GM18505 (cell line): ENCODE measurements around the gene EDC3.
A peak's percentile ranks its signal among the peaks of the same experiment; 100 is the strongest.
"Not testable (repeated sequence)": the region's sequence is repeated elsewhere in the genome, so short reads cannot be mapped to it uniquely, and the experiment has no call there.

Experiments
- ATAC-seq: cut with Tn5 transposase; IDR thresholded peaks from one replicate; pipeline ENCODE4 v1.9.1; 2021; ENCODE audit not compliant: unreplicated experiment
- POLR2A ChIP-seq: IDR thresholded peaks from 4 replicates; pipeline ENCODE4 v1.6.1; 2011; ENCODE audit warnings: borderline replicate concordance; ENCODE audit not compliant: insufficient read depth, insufficient read length; ENCODE audit errors: extremely low read depth

Gene EDC3

DNA sequence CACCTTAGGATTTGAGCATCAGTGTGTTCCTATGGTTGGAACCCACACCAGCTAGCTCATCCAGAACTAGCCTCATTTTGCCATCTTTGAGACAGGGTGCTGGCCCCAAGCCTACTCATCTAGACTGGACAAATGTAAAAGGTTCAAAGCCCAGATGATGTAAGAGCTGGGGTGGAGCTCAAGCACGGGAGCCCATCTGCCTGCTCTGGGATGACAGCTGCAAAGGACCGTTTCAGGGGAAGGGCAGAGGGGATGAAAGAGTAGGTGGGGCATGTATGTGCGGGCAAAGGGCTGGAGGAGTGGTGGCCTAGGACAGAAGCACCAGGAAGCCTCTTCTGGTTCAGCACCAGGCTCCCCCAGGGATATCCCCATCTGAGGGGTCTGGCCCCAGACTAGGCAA is 64.4 kb downstream of the EDC3 start:
- no peak for ATAC-seq
- TF ChIP-seq POLR2A = no peak

DNA sequence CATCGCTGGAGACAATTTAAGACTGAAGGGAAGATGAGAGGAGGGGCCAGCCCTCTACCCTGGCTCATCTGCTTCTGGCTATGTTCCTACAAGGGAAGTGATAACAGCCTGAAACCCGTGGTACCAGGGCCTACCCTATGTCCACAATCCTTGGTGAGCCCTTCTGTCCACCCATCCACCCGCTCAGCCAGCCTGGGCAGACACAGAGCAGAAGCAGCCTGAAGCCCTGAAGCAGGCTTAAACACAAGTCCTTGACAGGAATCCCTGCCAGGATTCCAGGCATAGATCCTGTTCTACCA is 64.8 kb downstream of the EDC3 start:
- ATAC-seq = no peak
- TF ChIP-seq POLR2A = no peak

DNA sequence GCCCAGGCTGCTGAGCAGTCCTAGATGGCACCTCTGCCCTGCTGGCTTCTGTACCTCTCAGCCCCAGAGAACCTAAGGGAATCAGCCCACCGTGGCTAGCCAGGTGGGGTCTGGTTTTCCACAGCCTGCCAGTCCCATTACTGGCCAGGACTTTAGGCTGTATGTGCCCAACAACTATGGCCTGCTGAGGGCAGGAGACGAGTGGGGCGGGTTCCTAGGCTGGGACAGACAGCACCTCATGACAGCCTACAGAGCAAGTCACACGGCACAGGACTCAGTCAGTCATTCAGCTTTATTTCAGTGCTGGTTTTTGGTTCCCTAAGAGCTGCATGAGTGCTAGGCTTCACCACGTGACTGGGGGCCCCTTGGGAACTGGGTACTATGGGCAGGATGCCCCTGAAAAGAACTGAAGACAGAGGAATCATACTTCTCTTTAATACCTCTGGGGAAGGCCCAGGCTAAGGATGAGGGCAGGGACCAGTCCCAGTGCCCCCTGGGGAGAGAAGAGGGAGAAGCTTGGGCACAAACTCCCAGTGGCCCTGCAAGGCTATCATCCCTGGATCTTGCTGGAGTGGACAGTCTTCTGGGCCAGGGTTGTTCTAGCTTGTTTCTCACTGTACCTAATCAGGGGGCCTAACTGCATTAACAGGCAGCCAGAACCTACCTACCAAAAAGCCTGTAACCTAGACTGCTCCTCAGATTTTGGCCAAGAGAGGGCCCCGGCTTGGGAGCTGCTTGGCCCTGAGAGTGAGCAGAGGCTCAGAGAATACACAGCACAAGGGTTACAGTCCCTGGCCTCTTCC is 65.3 kb downstream of the EDC3 start:
- ATAC-seq = no peak
- no peak for TF ChIP-seq POLR2A

DNA sequence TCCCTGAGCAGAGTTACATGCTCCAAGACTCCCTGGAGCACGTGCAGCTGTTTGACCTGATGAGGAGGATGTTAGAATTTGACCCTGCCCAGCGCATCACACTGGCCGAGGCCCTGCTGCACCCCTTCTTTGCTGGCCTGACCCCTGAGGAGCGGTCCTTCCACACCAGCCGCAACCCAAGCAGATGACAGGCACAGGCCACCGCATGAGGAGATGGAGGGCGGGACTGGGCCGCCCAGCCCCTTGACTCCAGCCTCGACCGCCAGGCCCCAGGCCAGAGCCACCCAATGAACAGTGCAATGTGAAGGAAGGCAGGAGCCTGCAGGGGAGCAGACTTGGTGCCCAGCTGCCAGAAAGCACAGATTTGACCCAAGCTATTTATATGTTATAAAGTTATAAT is 66.1 kb downstream of the EDC3 start:
- ATAC-seq = not testable (repeated sequence)

DNA sequence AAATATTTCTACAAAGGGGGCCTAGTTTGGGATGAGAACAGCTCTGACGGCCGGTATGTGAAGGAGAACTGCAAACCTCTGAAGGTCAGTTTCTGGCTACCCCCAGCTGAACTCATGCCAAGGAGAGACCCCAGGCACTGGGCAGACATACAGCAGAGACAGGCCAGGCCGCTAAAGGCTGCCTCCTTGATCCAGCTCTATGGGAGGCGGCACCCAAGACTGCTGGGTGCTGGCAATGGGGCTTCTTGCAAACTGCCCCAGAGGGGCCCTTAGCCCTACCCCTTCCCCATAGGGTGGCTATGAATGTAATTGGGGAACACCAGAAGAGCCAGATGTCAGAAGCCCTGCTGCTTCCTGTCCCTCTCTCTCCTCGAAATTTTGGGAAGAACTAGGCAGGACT is 66.9 kb downstream of the EDC3 start:
- no peak for TF ChIP-seq POLR2A
- no peak for ATAC-seq

DNA sequence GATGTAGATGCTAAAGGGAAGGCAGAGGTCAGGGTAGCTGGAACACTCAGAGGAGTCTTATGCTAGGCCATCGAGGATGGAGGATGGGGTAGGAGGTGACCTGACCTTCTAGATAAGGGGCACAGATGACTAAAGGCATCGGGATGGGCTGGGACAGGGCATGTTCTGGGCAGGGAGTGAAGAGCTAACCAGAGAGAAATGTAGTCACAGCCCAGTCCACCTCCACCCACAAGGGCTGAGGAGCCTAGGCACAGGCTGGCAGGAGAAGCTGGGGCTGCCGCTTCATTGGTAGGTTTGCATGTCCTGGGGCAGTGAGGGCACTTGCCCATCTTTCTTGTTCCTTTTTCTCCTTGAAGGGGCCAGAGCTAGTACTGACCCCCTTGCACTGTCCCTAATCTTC is 67.6 kb downstream of the EDC3 start:
- ATAC-seq = no peak
- no peak for TF ChIP-seq POLR2A

DNA sequence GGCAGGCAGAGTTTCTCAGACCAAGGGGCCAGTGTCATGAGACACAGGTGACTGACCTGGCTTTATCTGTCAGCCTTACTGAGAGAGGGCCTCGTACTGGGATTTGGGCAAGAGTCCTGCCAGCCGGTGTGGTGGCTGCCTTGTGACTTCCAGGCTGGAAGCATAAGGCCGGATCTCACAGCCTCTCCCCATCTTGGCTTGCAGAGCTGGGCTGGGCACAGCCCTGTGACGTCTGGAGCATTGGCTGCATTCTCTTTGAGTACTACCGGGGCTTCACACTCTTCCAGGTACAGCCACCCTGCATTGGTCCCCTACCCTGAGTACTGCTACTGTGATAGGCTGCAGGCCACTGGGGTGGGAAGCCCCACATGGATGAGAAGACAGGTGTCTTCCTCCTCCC is 68.1 kb downstream of the EDC3 start:
- TF ChIP-seq POLR2A = peak; percentile 8
- ATAC-seq = no peak

DNA sequence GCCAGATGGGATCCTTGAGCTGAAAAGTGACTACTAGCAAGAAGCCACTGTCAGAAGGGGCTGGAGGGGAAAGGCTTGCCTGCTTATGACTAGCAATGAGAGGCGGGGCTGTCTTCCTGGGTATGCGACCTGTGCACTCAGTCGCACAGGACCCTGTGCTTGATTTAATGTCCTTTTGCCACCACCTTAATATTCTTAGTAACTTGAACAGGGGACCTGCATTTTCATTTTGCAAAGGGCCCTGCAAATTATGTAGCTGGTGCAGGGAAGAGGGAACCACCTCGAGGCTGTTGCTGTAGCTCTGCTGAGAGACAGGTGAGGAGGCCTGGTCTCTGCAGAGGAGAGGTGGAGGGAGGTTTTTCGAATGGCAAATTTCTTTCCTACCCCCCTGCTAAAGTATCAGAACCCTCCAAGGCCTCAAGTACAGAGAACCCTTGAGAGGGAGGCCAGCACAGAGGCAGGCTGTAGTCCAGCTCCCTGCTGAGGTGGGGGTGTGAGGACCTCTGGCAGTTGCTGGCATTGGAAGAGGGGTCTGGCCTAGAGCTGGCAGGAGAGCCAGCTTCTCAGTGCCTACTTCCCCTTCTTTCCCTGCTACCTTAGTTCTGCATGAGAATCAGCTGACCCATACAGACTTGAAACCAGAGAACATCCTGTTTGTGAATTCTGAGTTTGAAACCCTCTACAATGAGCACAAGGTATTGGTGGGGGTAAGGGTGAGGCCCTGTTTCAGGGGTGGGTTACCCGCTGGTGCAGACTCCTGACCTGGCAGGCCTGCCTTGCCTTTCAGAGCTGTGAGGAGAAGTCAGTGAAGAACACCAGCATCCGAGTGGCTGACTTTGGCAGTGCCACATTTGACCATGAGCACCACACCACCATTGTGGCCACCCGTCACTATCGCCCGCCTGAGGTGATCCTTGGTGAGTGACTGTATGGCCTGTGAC is 68.8 kb downstream of the EDC3 start:
- ATAC-seq = no peak
- no peak for TF ChIP-seq POLR2A

DNA sequence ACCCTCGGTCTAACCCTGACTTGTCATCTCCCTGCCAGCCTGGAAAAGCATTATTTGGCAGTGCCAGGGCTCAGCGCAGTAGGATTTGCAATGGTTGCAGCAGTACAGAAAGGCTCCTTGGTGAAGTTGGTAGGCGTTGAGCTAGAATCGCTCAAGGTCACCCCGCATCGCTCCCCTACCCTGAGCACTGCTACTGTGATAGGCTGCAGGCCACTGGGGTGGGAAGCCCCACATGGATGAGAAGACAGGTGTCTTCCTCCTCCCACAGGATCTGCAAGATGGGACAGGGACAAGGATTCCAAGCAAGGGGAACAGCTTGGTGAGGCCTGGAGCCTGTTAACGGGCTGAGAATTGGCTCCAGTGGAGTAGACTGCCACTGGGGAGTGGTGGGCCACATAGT is 69.5 kb downstream of the EDC3 start:
- no peak for ATAC-seq
- TF ChIP-seq POLR2A = no peak

DNA sequence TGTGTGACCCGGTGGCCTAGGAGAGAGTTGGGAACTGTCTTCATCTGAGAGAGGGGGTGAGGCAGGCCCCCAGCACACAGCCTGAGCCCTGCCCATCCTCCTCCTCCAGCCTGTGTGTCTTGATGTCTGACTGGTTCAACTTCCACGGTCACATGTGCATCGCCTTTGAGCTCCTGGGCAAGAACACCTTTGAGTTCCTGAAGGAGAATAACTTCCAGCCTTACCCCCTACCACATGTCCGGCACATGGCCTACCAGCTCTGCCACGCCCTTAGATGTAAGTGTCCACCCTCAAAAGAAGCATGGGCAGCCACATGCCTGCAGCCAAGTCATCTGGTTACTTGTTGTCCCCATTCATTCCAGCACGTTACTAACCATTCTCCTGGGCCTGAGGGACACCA is 70.1 kb downstream of the EDC3 start:
- ATAC-seq = no peak
- TF ChIP-seq POLR2A = no peak

DNA sequence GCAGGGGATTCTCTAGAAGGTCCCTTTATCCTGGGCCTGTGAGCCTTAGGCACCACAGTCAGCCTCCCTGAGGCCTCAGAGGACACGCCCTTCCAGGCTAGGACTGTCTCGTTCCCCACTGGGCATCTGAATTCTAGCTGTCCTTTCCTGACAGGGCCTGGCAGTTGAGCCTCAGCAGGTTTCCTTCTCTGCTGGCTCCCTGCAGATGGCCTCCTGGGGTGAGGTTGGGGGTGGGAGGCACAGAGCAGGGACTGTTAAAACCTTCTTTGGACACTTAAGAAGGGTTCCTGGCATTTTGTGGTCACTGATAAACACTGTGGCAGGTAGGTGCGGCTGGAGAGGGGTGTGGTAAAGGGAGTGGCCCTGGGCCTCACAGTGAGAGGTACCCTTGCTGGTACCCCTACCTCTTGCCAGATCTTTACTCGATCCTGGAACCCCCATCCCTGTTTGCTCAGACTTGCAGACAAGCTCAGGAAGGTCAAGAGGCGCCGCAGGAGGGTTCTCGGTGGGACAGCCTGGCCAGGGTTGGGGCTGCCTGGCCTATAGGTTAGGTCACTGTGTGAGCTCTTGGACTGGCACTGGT is 71.7 kb downstream of the EDC3 start:
- no peak for TF ChIP-seq POLR2A
- no peak for ATAC-seq

DNA sequence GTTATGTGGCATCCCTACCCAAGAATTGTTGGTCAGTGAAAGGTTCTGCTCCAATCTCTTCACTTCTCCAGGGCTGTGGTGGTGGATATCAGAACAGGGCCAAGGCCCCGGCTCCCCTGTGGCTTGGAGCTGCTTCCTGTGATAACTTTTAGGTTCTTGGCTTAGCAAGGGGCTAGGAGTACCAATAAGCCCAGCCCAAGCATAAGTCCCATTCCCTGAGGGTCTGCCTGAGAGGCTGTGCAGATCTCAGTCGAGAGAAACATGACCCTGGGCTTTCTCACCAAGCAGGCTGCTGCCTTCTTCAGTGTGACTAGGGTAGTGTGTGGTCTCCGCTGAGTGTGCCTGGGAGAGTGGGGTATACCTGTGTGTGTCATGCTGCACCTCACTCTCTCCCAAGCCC is 73.1 kb downstream of the EDC3 start:
- ATAC-seq = no peak
- no peak for TF ChIP-seq POLR2A

DNA sequence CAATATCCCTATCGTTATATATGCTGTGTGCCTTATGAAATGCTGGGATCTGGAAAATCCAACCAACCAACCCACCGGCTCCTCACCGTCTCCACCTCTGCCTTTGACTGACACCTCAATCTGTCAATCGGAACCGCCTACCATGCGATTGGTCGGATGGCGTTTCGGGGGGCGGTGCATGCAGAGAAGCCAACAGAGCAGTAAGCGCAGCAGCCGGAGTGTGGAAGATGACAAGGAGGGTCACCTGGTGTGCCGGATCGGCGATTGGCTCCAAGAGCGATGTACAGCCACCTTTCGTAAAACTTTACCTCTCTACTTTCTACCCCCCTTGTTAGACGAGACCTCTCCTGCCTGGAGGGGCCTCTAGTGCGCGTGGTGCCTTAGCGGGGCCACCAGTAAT is 73.9 kb downstream of the EDC3 start:
- no peak for TF ChIP-seq POLR2A
- ATAC-seq = no peak

DNA sequence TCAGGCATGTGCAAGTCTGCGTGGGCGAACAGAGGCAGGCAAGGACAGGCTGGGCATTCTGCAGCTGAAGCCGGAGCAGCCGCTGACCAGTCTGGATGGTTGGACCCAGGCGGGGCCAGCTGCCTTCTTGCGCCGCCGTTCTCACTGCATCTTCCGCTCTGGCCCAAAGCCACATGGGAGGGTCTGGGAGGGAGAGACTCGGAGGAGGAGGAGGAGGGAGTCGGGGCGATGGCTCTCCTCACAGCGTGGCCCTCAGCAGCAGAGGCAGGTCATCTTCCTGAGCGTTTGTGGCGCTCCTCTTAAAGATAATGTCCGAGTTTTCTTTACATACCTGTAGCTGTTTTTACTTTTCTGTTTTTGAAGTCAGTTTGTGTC is 74.3 kb downstream of the EDC3 start:
- no peak for ATAC-seq
- TF ChIP-seq POLR2A = no peak
